Activated CD4-positive, CD25-positive, alpha-beta regulatory T cell treated with anti-CD3 and anti-CD28 coated beads, Interleukin-2, amount 50 U/mL, for 24 hours (primary cell): ENCODE results near the gene CCDC127.
"Not testable (repeated sequence)": the region's sequence is repeated elsewhere in the genome, so short reads cannot be mapped to it uniquely, and the experiment has no call there.

Experiments
- ATAC-seq, 2 donors: fragments of 150-1000 bp; cut with Tn5 transposase; one replicate each; pipeline ENCODE4 v1.10.0; 2021; ENCODE audit warnings: mild to moderate bottlenecking in 1 of 2, moderate library complexity in 1 of 2

Gene CCDC127

DNA sequence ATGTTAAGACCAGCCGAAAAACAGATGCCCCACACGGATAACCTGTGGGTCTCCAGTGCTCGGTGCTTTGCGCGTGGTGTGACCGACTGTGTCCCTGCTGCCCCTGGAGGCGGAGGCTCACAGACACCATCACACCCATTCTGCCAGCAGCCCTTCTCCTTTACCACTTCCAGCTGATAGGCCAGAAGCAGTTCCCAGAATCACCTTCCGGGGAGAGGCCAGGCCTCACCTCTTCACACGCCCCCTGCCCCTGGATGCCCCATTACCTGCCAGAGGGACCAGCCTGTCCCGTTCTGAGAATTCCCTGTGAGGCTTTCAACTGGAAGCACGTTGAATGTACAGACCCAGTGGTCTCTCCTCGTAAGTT is 48.2 kb downstream of the CCDC127 start:
- no peak for ATAC-seq

DNA sequence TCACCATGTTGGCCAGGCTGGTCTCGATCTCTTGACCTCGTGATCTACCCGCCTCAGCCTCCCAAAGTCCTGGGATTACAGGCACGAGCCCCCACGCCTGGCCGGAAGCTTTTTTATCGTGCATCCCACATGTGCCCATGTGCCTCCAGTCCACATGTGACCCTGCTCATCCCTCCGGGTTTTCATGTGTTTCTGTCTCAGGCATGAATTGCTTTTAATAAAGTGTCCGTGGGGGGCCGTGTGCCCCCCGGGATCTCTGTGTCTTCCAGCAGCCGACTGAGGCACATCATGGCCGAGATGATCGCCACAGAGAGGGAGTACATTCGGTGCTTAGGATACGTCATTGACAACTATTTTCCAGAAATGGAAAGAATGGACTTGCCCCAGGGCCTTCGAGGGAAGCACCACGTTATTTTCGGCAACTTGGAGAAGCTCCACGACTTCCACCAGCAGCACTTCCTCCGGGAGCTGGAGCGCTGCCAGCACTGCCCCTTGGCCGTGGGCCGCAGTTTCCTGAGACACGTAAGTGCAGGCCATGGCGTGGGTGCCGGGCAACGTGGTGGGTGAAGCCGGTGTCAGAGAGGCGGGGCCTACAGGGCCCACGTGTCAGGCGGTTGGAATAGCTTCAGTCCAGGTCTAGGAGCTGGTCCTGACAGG is 48.8 kb downstream of the CCDC127 start:
- ATAC-seq, result no peak

DNA sequence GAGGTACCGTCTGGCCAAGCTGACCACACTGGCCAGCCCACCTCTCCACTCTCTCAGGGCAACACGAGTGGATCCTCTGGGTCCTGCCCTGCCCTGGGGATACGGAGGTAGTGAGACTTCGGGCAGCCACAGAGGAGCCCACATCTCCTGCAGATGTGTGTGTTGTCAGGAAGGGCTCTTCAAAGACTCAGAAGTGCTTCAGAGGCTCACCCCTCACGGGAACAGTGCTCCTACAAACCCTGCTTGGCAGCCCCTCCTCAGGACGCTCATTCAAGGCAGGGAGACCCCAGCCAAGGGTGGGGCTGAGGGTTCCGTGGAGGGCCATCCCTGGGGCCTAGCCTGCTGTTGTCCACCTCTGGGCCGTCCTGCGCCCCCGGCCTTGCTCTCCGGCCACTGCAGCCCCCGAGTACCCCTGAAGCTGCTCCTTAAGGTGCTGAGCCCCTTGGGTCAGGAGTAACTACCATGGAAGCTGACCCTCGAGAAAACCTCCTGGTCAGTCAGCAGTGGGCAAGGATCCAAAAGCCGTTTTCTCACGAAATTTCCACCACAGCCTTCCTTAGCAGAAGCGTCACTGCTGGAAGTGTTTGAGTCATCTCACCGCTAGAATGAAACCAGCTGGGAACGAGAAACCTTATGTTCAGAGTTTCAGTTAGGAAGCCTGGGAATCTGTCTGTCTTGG is 49.8 kb downstream of the CCDC127 start:
- no peak for ATAC-seq

DNA sequence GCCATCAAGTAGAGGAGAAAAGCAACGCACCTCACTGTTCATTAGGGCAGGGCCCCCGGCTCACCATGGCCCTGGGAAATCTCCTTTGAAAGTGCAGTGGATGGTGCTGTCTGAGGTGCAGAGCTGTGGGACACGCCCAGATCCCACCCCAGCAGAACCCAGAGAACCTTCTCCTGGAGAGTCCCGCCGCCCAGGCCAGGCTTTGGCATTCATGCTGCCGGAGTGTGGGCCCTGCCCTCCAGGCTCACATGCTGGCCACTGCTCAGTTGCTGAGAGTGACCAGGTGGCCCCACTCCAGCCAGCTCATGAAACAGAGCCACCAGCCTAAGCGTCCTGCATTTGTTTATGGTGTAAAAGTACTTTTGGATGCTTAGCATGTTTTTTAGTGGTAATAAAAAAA is 50.4 kb downstream of the CCDC127 start:
- ATAC-seq, result no peak

DNA sequence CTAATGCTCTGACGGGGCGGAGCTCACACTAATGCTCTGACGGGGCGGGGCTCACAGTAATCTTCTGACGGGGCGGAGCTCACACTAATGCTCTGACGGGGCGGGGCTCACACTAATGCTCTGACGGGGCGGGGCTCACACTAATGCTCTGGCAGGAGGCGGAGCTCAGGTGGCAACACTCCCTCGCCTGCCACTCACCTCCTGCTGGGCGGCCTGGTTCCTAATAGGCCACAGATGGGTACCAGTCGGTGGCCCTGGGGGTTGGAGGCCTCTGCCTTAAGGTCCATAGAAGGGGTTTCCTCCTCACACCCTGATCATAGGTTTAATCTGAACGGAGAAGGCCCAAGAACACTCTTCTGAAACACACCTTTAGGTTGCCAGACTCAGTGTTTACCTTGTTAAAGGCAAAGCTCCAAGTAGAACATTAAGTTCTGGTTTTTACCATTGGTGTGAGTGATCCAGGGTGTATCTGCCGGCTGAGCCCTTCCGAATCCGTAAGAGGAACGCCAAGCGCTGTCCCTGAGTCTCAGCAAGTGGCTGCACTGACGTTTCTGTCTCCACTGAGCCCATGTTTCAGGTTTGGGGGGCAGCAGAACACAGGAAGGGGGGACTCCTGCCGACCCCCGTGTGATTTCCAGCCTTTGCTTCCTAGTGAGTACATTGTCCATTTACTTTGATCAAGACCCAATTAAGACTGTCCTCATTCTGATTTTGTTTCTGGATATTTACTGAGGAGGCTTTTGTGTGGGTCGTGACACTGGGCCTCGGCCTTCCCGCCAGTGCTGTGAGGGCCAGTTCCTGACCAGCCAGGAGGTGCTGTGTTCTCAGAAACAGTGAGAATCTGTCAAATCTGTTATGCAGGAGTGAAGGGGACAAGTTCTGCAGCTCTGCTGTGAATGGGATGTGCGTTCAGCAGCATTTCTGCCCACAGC is 51.2 kb downstream of the CCDC127 start:
- no peak for ATAC-seq

DNA sequence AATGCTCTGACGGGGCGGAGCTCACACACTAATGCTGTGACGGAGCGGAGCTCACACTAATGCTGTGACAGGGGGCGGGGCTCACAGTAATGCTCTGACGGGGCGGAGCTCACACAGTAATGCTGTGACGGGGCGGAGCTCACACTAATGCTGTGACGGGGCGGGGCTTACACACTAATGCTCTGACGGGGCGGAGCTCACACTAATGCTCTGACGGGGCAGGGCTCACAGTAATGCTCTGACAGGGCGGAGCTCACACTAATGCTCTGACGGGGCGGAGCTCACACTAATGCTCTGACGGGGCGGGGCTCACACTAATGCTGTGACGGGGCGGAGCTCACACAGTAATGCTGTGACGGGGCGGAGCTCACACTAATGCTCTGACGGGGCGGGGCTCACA is 53.2 kb downstream of the CCDC127 start:
- not testable (repeated sequence) for ATAC-seq

DNA sequence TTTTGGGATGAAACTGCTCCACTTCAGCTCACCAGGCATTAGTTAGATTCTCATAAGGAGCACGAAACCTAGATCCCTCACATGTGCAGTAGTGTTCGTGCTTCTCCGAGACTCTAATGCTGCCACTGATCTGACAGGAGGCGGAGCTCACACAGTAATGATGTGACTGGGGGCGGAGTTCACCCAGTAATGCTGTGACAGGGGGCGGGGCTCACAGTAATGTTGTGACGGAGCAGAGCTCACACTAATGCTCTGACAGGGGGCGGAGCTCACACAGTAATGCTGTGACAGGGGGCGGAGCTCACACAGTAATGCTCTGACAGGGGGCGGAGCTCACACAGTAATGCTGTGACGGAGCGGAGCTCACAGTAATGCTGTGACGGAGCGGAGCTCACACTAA is 53.7 kb downstream of the CCDC127 start:
- no peak for ATAC-seq

DNA sequence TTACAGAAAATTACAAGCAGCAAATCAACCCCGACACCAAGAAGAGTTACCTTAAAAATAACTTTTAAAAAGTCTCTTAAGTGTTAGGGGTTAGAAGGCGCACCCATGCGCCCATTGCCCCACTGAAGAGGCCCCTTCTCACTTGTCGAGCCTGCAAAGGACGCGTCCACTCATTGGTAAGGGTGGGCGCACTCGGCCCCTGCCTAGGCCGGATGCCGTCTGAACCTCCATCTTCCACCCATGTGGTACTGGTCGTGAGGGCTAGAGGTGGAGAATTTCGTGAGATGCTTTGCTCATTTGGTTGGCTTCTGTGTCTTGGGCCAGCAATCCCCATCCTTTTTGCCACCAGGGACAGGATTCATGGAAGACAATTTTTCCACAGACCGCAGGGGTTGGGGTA is 54.1 kb downstream of the CCDC127 start:
- ATAC-seq, result no peak

DNA sequence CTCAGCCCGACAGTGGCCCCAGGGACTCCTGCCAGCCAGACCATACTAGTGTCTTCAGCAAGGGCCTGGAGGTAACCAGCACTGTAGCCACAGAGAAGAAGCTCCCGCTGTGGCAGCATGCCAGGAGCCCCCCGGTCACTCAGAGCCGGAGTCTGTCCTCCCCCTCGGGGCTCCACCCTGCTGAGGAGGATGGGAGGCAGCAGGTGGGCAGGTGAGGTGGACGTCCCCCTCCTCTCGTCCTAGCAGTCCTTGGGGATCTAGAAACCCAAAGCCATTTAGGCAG is 54.7 kb downstream of the CCDC127 start:
- no peak for ATAC-seq

DNA sequence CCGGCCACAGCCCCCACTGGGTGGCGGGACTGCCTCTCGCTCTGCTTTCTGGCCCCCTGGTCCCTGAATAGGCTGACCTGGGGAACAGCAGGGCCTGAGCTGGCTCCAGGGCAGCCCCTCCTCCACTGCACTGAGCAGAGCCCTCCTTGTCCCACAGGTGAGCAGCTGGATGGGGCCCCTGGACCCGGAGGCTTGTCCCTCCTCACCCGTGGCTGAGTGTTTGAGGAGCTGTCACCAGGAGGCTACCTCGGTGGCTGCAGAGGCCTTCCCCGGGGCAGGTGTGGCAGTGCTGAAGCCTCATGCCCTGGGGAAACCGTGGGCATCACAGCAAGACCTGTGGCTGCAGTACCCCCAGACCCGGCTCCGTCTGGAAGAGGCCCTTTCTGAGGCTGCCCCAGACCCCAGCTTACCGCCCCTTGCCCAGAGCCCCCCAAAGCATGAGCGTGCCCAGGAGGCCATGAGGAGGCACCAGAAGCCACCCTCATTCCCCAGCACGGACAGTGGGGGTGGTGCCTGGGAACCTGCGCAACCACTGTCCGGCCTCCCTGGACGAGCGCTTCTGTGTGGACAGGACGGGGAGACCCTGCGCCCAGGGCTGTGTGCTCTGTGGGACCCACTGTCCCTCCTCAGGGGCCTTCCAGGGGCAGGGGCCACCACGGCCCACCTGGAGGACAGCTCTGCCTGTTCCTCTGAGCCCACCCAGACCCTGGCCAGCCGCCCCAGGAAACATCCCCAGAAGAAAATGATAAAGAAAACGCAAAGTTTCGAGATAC is 55.2 kb downstream of the CCDC127 start:
- no peak for ATAC-seq

DNA sequence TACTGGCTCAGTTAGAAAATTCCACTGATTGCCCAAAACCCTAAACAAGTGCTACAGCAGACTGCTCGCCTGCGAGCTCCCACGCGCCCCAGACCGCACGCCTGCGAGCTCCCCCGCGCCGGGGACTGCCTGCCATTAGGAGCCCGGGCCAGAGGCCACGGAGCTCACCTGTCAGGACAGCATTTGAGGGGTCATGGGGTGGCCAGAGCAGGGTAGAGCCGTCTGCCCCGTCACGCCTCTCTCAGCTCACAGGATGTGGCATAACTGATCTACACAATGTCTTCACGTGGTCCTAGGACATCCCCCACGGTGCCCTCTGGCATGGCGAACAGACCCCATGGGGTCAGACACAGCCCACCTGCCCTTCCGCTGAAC is 55.8 kb downstream of the CCDC127 start:
- ATAC-seq, result no peak

DNA sequence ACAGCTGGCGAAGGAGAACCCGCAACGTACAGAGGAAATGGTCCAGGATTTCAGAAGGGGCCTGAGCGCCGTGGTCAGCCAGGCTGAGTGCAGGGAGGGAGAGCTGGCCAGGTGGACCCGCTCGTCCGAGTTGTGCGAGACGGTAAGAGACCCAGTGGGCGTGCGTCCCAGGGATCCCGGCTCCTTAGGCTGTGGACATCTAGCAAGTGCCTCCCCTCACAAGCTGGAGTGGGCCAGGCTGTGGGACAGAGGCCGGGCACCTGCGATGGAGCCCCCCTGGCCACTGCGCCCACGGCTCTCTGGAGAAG is 56.2 kb downstream of the CCDC127 start:
- ATAC-seq, result no peak

DNA sequence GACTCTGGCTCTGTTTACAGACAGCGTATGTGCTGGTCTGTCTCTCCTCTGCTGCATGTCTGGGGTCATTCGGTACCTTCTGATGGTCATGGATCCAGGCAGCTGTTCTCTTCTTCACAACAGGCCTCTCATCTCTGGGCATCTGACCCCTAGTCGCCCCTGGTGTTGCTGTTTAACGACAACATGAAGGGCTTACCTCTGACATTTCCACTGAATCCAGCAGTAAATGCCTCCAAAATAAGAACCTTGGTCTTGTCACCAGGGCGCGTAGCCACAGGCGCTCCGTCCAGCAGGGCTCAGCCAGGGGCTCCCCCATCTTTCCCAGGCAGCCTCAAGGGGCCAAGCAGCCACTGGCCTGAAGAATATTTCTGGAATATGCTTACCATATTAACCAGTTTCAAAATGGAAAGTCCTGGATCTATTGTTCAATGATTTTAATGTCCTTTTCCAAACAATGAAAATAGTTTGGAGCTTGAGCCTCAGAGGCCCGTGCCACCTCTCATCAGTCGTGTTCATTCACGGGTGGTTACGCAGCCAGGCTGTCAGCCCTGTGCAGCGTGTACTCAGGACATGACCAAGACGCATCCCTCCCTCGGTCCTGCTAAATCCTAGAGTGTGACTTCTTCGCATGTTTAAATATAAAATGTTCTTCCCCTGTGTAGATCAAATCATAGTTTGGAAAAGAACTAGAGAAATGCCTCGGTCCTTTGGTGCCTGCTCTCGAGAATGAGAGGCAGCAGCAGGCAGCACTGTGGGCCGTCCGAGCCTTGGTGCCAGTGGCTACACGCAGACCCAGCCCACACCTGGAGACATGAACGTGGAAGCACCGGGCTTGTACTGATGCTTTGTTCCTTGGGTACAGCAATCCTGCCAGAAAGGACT is 56.8 kb downstream of the CCDC127 start:
- no peak for ATAC-seq

DNA sequence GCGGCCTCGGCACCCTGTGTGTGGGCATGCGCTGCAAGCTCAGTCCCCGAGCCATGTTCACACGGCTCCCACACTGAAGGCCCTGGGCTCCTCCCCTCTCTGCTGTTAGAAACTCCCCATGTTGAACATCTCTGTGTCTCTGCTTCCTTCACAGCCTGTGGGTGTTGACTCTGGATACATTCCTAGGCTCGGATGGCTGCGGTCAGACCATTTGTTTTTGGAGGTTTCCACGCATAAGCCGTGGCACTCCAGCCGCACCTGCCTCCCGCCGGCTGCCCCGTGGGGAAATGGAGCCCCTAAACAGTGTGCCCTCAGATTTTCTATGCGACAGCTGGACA is 57.8 kb downstream of the CCDC127 start:
- no peak for ATAC-seq

DNA sequence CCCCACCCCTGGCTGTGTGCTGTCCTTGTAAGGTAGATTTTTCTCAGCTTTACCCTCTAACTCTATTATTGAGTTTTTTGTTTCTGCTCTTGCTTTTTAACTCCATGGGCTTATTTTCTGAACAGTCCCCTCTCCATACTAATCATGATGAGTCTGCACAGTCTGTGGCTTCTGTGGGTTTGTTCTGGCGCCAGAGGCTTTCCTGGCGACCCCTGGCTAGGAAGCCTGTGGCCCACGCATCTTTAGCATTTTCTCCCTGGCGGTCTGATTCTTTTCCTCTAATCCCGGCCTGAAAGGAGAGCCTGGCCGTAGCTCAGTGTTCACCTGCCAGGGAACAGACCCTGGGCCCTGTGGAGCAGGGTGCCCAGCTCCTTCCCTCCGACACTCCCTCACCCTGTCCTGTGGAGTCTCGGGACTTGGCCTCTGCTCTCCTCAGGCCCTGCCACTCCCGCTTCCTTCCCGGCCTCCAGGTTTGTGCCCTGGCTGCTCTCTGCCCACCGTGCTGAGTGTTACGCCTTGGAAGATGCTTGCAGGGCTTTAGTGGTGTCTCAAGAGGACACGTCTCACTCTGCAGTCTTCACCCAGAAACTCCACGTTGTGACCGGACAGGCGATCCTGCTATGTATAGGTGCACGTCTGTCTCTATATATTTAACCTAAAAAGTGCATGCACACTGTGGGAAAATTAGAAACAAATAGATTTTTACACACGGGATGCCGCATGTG is 58.3 kb downstream of the CCDC127 start:
- no peak for ATAC-seq

DNA sequence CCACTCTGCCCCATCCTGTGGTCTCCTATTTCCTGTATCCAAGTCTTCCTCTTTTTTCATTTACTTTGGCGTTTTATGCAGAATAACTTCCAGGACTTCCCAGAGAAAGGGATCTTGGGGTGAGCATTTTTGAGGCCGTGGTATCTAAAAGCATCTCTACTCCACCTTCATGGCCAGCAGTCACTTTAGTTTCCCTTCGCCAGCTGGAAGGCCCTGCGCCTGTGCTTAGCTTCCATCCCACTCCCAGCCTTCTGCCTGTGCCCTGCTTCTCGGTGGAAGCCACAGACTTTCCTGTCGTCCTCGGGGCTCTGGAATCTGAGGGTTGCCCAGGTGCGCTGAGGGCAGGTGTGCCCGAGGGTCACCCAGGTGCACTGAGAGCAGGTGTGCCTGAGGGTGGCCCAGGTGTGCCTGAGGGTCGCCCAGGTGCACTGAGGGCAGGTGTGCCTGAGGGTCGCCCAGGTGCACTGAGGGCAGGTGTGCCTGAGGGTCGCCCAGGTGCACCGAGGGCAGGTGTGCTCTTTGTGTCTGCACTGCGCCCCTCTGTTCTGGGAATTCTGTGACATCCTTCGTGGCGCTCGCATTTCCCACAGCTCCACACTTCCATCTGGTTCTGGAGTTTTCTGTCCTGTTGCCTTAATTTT is 59.0 kb downstream of the CCDC127 start:
- no peak for ATAC-seq

DNA sequence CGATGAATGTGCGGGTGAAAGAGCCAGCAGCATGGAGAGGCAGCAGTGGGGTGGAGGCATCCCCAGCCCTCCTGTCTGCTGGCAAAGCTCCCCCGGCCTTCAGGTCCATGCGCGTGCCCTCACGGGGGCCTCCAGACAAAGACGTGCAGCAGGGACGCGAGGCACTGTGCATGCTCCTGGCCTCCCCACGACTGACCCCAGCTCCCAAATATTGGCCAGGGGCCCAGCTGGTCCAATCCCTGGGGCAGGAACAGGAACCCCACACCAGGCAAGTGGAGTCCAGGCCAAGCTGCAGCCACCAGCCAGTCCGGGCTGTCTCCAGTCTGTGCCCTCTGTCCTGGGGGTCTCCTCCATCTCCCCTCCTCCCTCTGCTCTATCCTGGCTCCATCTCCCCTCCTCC is 60.2 kb downstream of the CCDC127 start:
- no peak for ATAC-seq

DNA sequence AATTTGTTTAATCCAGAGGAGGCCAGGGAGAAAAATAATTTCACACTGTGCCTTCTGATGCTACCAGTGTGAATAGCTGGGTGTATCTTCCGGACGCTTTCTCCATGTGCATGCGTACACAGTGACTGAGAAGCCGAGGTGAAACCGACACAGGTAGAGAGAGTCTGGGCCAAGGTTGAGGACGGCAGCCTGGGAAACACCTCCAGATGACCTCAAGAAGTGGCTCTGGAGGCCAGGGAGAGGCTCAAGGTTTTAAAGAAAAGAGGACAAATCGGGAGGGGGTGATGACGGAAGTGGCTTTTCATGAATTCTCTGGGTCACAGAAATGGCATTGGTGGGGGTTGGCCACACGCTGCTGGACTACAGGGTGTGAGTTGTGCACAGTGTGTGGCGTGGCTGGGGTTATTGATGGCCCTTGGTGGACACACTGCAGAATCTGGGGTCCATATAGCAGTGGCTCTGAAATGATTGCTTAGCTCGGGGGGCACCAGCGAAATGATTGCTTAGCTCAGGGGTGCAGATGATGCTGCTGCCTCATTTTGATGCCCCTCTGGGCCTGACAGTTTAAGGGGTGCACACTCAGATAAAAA is 60.7 kb downstream of the CCDC127 start:
- no peak for ATAC-seq

DNA sequence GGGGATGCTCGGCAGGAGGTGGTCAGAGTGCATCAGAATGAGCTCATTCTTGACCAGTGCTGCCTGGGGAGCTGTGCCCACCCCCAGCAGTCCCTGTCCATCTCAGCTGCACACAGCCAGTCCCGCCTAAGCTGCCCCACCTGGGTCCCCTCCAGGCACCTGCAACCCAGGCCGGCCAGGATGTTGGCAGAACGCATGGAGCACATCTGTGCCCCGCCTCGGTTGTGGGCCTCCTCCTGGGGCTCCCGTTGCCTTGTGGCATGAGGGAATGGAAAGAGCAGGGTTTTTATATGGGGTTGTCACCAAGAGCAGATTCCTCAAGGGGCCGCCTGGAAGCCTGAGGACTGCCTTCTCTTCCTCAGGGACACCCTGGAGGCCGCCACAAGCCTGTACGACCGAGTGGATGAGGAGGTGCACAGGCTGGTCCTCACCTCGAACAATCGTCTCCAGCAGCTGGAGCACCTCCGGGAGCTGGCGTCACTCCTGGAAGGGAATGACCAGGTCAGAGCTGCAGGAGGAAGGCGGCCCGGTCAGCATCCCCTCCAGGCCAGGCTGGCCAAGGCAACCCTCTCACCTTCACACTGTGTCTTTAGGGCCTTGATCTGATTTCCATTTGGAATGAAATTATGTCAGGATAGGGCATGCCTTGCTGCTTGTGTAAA is 61.4 kb downstream of the CCDC127 start:
- ATAC-seq, result no peak

DNA sequence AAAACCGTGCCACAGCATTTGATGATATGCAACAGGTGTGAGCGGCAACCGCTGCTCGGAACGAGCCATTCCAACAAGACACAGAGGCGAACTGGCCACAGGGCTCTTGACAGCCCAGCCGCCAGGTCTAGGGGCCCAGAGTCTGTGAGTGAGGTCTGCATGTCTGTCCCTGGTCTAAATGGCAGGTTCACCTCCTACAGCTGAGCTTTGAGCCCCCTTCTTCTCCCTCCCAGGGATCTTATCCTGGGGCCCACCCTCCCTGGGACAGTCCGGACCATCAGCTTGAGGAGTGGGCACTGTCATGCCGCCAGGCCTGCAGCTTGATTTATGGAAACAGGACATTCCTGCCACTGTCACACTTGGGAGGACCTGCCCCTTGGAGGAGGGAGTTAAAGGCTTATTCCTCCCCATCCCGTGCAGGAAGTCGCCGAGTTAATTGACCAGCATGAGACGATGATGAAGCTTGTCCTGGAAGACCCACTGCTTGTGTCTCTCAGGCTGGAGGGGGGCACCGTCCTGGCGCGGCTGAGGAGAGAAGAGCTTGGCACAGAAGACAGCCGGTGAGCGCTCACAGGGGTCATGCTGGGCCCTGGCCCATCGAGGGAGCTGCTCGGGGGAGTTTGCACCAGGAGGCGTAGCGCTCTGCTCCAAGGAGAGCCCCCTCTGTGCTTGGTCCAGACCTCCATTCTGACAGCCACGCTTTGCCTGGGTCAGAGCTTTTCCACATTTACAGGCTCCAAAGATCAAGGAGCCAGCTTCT is 62.1 kb downstream of the CCDC127 start:
- no peak for ATAC-seq
